A549 (cell line): ENCODE data around the gene N4BP2. TPM values are rescaled to one million over a fixed set of nuclear protein-coding genes. Genes with fewer than 3 reads are reported as not detected.
A peak's percentile ranks its signal among the peaks of the same experiment; 100 is the strongest.

Source experiments
- ATAC-seq, 2 experiments: fragments of 200-7000 bp in 1 of 2; fragments of >200 bp in 1 of 2; cut with Nextera tagmentation in 1 of 2; cut with Tn5 transposase in 1 of 2; 3 replicates each; pipeline versions ENCODE4 v1.8.0 to v1.9.1; 2018 to 2020; ENCODE audit warnings: mild to moderate bottlenecking in 1 of 2, moderate library complexity in 1 of 2
- CTCF ChIA-PET: fragments of 300-600 bp; sonication (Branson Sonifier 250); formaldehyde crosslinking; extraction: SDS; loops from one replicate; lab custom pipeline; 2021; ENCODE audit warnings: antibody characterized with exemption, inconsistent platforms; lab: Yijun Ruan, JAX
- POLR2A ChIA-PET: fragments of 350-600 bp; formaldehyde crosslinking; extraction: SDS; loops from one replicate; lab custom pipeline; 2021; ENCODE audit warnings: antibody characterized with exemption, inconsistent platforms; lab: Yijun Ruan, JAX
- DNase-seq, 2 experiments: peaks; one replicate each; pipeline versions ENCODE4 v3.0.0 to v3.0.0-alpha.2; 2011 to 2016; ENCODE audit warnings: low read depth in 1 of 2, low spot score in 1 of 2
- FAIRE-seq: peaks from 2 replicates; lab custom pipeline; 2011; peaks lifted over from hg19 to GRCh38; lab: Jason Lieb, UNC
- H3K27ac ChIP-seq, 2 experiments: fragments of >200 bp; sonication (Bioruptor Twin); formaldehyde crosslinking; 3 replicates each; pipeline ENCODE4 v1.5.1; 2016 to 2017
- H3K4me1 ChIP-seq: fragments of >200 bp; sonication (Bioruptor Twin); formaldehyde crosslinking; 3 replicates; pipeline ENCODE4 v1.6.1; 2016
- H3K4me2 ChIP-seq: fragments of >200 bp; sonication (Bioruptor Twin); formaldehyde crosslinking; 3 replicates; pipeline ENCODE4 v1.6.1; 2016
- H3K4me3 ChIP-seq: fragments of >200 bp; sonication (Bioruptor Twin); formaldehyde crosslinking; 3 replicates; pipeline ENCODE4 v1.5.1; 2016
- H3K9me3 ChIP-seq: fragments of >200 bp; sonication (Bioruptor Twin); formaldehyde crosslinking; 3 replicates; pipeline ENCODE4 v1.6.1; 2016
- ATOH8 ChIP-seq: fragments of 250-450 bp; sonication (Bioruptor Pico); IDR thresholded peaks from 2 replicates; pipeline ENCODE4 v1.5.0; 2020; ENCODE audit warnings: low read depth, mild to moderate bottlenecking, moderate library complexity
- BCL3 ChIP-seq: fragments of >200 bp; sonication (Bioruptor Twin); formaldehyde crosslinking; IDR thresholded peaks from 3 replicates; pipeline ENCODE4 v1.6.1; 2016
- CBX8 ChIP-seq: fragments of 200-600 bp; sonication (generic); IDR thresholded peaks from 2 replicates; pipeline ENCODE4 v1.6.1; 2016
- CEBPB ChIP-seq, 2 experiments: fragments of >200 bp in 1 of 2; sonication (Bioruptor Twin) in 1 of 2; formaldehyde crosslinking in 1 of 2; IDR thresholded peaks; 2 replicates each; pipeline ENCODE4 v1.6.1; 2012 to 2016
- CHD4 ChIP-seq: fragments of 200-600 bp; sonication (generic); IDR thresholded peaks from 2 replicates; pipeline ENCODE4 v1.6.1; 2016; ENCODE audit warnings: antibody characterized with exemption, mild to moderate bottlenecking, borderline replicate concordance
- CTCF ChIP-seq: fragments of >200 bp; sonication (Bioruptor Twin); formaldehyde crosslinking; IDR thresholded peaks from 3 replicates; pipeline ENCODE4 v1.5.1; 2016
- E2F6 ChIP-seq: IDR thresholded peaks from 2 replicates; pipeline ENCODE4 v1.6.1; 2012; ENCODE audit warnings: low read depth, borderline replicate concordance
- EHF ChIP-seq: fragments of 250-450 bp; sonication (Bioruptor Pico); IDR thresholded peaks from 2 replicates; pipeline ENCODE4 v1.5.0; 2020; ENCODE audit warnings: mild to moderate bottlenecking
- EHMT2 ChIP-seq: fragments of 200-600 bp; sonication (generic); IDR thresholded peaks from 2 replicates; pipeline ENCODE4 v1.6.1; 2016; ENCODE audit warnings: antibody characterized with exemption, low read depth, mild to moderate bottlenecking, moderate library complexity
- ELK1 ChIP-seq: fragments of 150-350 bp; IDR thresholded peaks from 2 replicates; pipeline ENCODE4 v1.6.1; 2014; ENCODE audit warnings: low read depth, mild to moderate bottlenecking, low read length
- EP300 ChIP-seq, 2 experiments: fragments of >200 bp; sonication (Bioruptor Twin); formaldehyde crosslinking; IDR thresholded peaks; 2 replicates in 1 of 2; 3 replicates in 1 of 2; pipeline ENCODE4 v1.6.1; 2016 to 2017
- ESRRA ChIP-seq: fragments of 150-350 bp; IDR thresholded peaks from 2 replicates; pipeline ENCODE4 v1.6.1; 2014; ENCODE audit warnings: mild to moderate bottlenecking, low read length, borderline replicate concordance
- FOSB ChIP-seq: fragments of 250-450 bp; sonication (Bioruptor Pico); IDR thresholded peaks from 2 replicates; pipeline ENCODE4 v1.5.0; 2020; ENCODE audit warnings: mild to moderate bottlenecking, moderate library complexity
- GATA3 ChIP-seq: IDR thresholded peaks from 2 replicates; pipeline ENCODE4 v1.6.1; 2012; ENCODE audit warnings: borderline replicate concordance
- HDAC2 ChIP-seq: fragments of 200-600 bp; sonication (generic); IDR thresholded peaks from 2 replicates; pipeline ENCODE4 v1.6.1; 2016
- HES2 ChIP-seq: fragments of >200 bp; sonication (Bioruptor Twin); formaldehyde crosslinking; IDR thresholded peaks from 2 replicates; pipeline ENCODE4 v1.6.1; 2016
- HOXB13 ChIP-seq: fragments of 250-450 bp; sonication (Bioruptor Pico); IDR thresholded peaks from 2 replicates; pipeline ENCODE4 v1.5.0; 2020; ENCODE audit warnings: low read depth, mild to moderate bottlenecking, moderate library complexity
- HOXB5 ChIP-seq: fragments of 250-450 bp; sonication (Bioruptor Pico); IDR thresholded peaks from 2 replicates; pipeline ENCODE4 v1.5.0; 2020; ENCODE audit warnings: mild to moderate bottlenecking, moderate library complexity
- JUNB ChIP-seq: fragments of >200 bp; sonication (Bioruptor Twin); formaldehyde crosslinking; IDR thresholded peaks from 2 replicates; pipeline ENCODE4 v1.6.1; 2016
- KDM5A ChIP-seq: fragments of 200-600 bp; sonication (generic); IDR thresholded peaks from 2 replicates; pipeline ENCODE4 v1.6.1; 2016; ENCODE audit warnings: antibody characterized with exemption, mild to moderate bottlenecking
- MAFK ChIP-seq: fragments of 450-650 bp; IDR thresholded peaks from 2 replicates; pipeline ENCODE4 v1.6.1; 2014; ENCODE audit not compliant: partially characterized antibody
- MYC ChIP-seq: IDR thresholded peaks from 2 replicates; pipeline ENCODE4 v1.6.1; 2012; ENCODE audit warnings: mild to moderate bottlenecking, inconsistent platforms, low read length, improper control_type of control experiment, borderline replicate concordance
- NFE2L2 ChIP-seq: fragments of 150-350 bp; conservative IDR thresholded peaks from 2 replicates; pipeline ENCODE4 v1.6.1; 2014; ENCODE audit warnings: low read length
- NPAS2 ChIP-seq: fragments of 250-450 bp; sonication (Bioruptor Pico); IDR thresholded peaks from 2 replicates; pipeline ENCODE4 v1.8.0; 2022; ENCODE audit warnings: mild to moderate bottlenecking, moderate library complexity, borderline replicate concordance
- PBX3 ChIP-seq: IDR thresholded peaks from 2 replicates; pipeline ENCODE4 v1.6.1; 2012
- RAD21 ChIP-seq, 2 experiments: fragments of >200 bp in 1 of 2; sonication (Bioruptor Twin) in 1 of 2; formaldehyde crosslinking in 1 of 2; IDR thresholded peaks in 1 of 2; conservative IDR thresholded peaks in 1 of 2; 2 replicates in 1 of 2; 3 replicates in 1 of 2; pipeline ENCODE4 v1.6.1; 2012 to 2018; ENCODE audit warnings: inconsistent platforms in 1 of 2
- RARB ChIP-seq: fragments of 250-450 bp; sonication (Bioruptor Pico); IDR thresholded peaks from 2 replicates; pipeline ENCODE4 v1.8.0; 2021; ENCODE audit warnings: mild to moderate bottlenecking, moderate library complexity
- RFX5 ChIP-seq: fragments of 450-650 bp; IDR thresholded peaks from 2 replicates; pipeline ENCODE4 v1.7.1; 2014; ENCODE audit warnings: antibody characterized with exemption, mild to moderate bottlenecking, moderate library complexity
- SMC3 ChIP-seq: fragments of >200 bp; sonication (Bioruptor Twin); formaldehyde crosslinking; IDR thresholded peaks from 3 replicates; pipeline ENCODE4 v1.6.1; 2018; ENCODE audit warnings: inconsistent platforms
- SREBF2 ChIP-seq: fragments of 450-650 bp; IDR thresholded peaks from 2 replicates; pipeline ENCODE4 v1.6.1; 2014; ENCODE audit warnings: mild to moderate bottlenecking, moderate library complexity
- TP53 ChIP-seq: fragments of 250-450 bp; sonication (Bioruptor Pico); IDR thresholded peaks from 2 replicates; pipeline ENCODE4 v1.5.0; 2021; ENCODE audit warnings: mild to moderate bottlenecking, moderate library complexity
- ZC3H11A ChIP-seq: fragments of 450-650 bp; IDR thresholded peaks from 2 replicates; pipeline ENCODE4 v1.6.1; 2014; ENCODE audit warnings: antibody characterized with exemption, mild to moderate bottlenecking
- ZFP36 ChIP-seq: fragments of 450-650 bp; IDR thresholded peaks from 2 replicates; pipeline ENCODE4 v1.6.1; 2014; ENCODE audit warnings: borderline replicate concordance; ENCODE audit not compliant: partially characterized antibody
- WGBS: methylation state at CpG from one replicate; pipeline ENCODE4 v1.1.6; 2017; ENCODE audit errors: missing lambda C conversion rate; 5-methylcytosine and 5-hydroxymethylcytosine counted together
- polyA plus RNA-seq, 4 experiments: library from polyadenylated mRNA; depleted of rRNA in 3 of 4; stranded (reverse); fragments of >200 nt; fragmentation: RNase III in 1 of 4; extraction: RNeasy Plus Mini Kit Qiagen cat#74134 plus additional on column Dnase treatment in 1 of 4; gene quantifications; 2 replicates in 3 of 4; 3 replicates in 1 of 4; pipeline ENCODE4 v1.2.3, GENCODE V29; 2011 to 2017

The N4BP2 gene
- polyA plus RNA-seq, 2 of the 4 experiments (the other 2 are of a cell fraction) = 2.7 to 10.4 TPM

- peaks cover 53% of the 10 kb centered on the region for H3K4me1 ChIP-seq
- 3% methylated on average over 14 of the region's 14 CpGs for WGBS
- FAIRE-seq = no peak
- ATAC-seq = peak; percentile 70 to 88
- DNase-seq = peak in 1 of 2 experiments; percentile 84
- H3K4me3 ChIP-seq = peak overlapping the region; percentile 11; the same call in 1 of the 3 replicates
- CTCF ChIA-PET = interaction anchor here (0.7 to 1.6 kb wide), 8 partner anchors 14 to 134 kb away, joined by 3 to 7 read pairs (median 4); no protein-coding TSS in a partner anchor
- H3K4me2 ChIP-seq = peak overlapping the region; percentile 75
- no peaks in the 10 kb centered on the region for H3K9me3 ChIP-seq
- POLR2A ChIA-PET = interaction anchor here (0.6 to 1.3 kb wide), 2 partner anchors 32 to 126 kb away, joined by 3 to 4 read pairs; no protein-coding TSS in a partner anchor
- H3K27ac ChIP-seq = peak overlapping the region; percentile 82 to 86
- TF ChIP-seq CTCF (no peak), RFX5 (no peak), GATA3 (peak; percentile 95), SMC3 (no peak), HOXB13 (no peak), RAD21 (conservative IDR thresholded peaks at IDR 0.05 in 1 of 2, IDR thresholded peaks at IDR 0.05 in 1 of 2) (no peak; a peak in 2 of 5 replicates), MYC (no peak), RARB (CRISPR knock-in tag) (no peak), EHF (0 out of 2 replicates have a peak, but pooled peaks have one; percentile 16), PBX3 (peak; percentile 73), HOXB5 (0 out of 2 replicates have a peak, but pooled peaks have one; percentile 53), ATOH8 (CRISPR knock-in tag) (no peak), EP300 (IDR thresholded peaks at IDR 0.05) (peak; percentile 74 to 80; a peak in 4 of 5 replicates), SREBF2 (no peak), ESRRA (no peak), ZFP36 (peak; percentile 61), NPAS2 (no peak), CEBPB (IDR thresholded peaks at IDR 0.05) (peak; percentile 52 to 59), MAFK (no peak), EHMT2 (no peak), FOSB (CRISPR knock-in tag) (no peak), CHD4 (no peak), KDM5A (no peak), BCL3 (peak; percentile 75; the same call in 1 of the 3 replicates), E2F6 (no peak), TP53 (CRISPR knock-in tag) (no peak), JUNB (peak; percentile 73), ELK1 (no peak), HES2 (no peak), HDAC2 (no peak), CBX8 (no peak), NFE2L2 (no peak), ZC3H11A (no peak)
These were observed 134.5 kb downstream of the N4BP2 start for GRCh38 chr4:40190880-40191815.
